ENCODE data around the gene MRPS27.
"Not testable (repeated sequence)": the region's sequence is repeated elsewhere in the genome, so short reads cannot be mapped to it uniquely, and the experiment has no call there.

Gene MRPS27

GRCh38 chr5:72197393-72197792 lies 122.6 kb downstream of the MRPS27 start:
- no peak for DNase-seq

GRCh38 chr5:72195581-72195980 lies 124.5 kb downstream of the MRPS27 start:
- DNase-seq = no peak

- DNase-seq = no peak
Measured at GRCh38 chr5:72194846-72195245, 125.2 kb downstream of the MRPS27 start.

GRCh38 chr5:72191404-72191803 lies 128.6 kb downstream of the MRPS27 start:
- no peak for DNase-seq

- no peak for DNase-seq
Measured at GRCh38 chr5:72189146-72189545, 130.9 kb downstream of the MRPS27 start.

GRCh38 chr5:72188166-72188565 lies 131.9 kb downstream of the MRPS27 start:
- no peak for DNase-seq

- DNase-seq = no peak
Measured at GRCh38 chr5:72187388-72188075, 132.5 kb downstream of the MRPS27 start.

GRCh38 chr5:72185496-72186329 lies 134.3 kb downstream of the MRPS27 start:
- DNase-seq = no peak

- DNase-seq = no peak
Measured at GRCh38 chr5:72184408-72184807, 135.6 kb downstream of the MRPS27 start.

GRCh38 chr5:72183101-72183520 lies 136.9 kb downstream of the MRPS27 start:
- DNase-seq = no peak

- DNase-seq = no peak
Measured at GRCh38 chr5:72182686-72183085, 137.4 kb downstream of the MRPS27 start.

GRCh38 chr5:72180925-72181324 lies 139.1 kb downstream of the MRPS27 start:
- DNase-seq = no peak

- no peak for DNase-seq
Measured at GRCh38 chr5:72179816-72180440, 140.1 kb downstream of the MRPS27 start.

GRCh38 chr5:72179028-72179815 lies 140.8 kb downstream of the MRPS27 start:
- DNase-seq = no peak

- DNase-seq = no peak
Measured at GRCh38 chr5:72177538-72177937, 142.5 kb downstream of the MRPS27 start.

GRCh38 chr5:72172786-72173185 lies 147.3 kb downstream of the MRPS27 start:
- no peak for DNase-seq

- no peak for DNase-seq
Measured at GRCh38 chr5:72171667-72172066, 148.4 kb downstream of the MRPS27 start.

- not testable (repeated sequence) for DNase-seq
Measured at GRCh38 chr5:72171181-72171580, 148.9 kb downstream of the MRPS27 start.

- no peak for DNase-seq
Measured at GRCh38 chr5:72170101-72170500, 149.9 kb downstream of the MRPS27 start.

Data from DMS 273 treated with DMSO at 0.1 percent for 48 hours (cell line).